Left ventricle myocardium inferior (tissue), 1 donor: ENCODE measurements around the gene TOM1L2. TPM values are rescaled to one million over a fixed set of nuclear protein-coding genes. Genes with fewer than 3 reads are reported as not detected.

Source experiments
- DNase-seq: peaks from one replicate; pipeline ENCODE4 v3.0.0-alpha.2; 2020
- H3K27ac ChIP-seq: fragments of 200-600 bp; replicated peaks from 2 replicates; pipeline ENCODE4 v1.8.0; 2021
- H3K27me3 ChIP-seq: fragments of 200-600 bp; 2 replicates; pipeline ENCODE4 v1.8.0; 2021; ENCODE audit warnings: low read depth
- H3K36me3 ChIP-seq: fragments of 200-600 bp; 2 replicates; pipeline ENCODE4 v1.8.0; 2021
- H3K4me1 ChIP-seq: fragments of 200-600 bp; 2 replicates; pipeline ENCODE4 v1.8.0; 2021
- H3K4me3 ChIP-seq: fragments of 200-600 bp; 2 replicates; pipeline ENCODE4 v1.8.0; 2021; ENCODE audit warnings: mild to moderate bottlenecking, moderate library complexity
- H3K9me3 ChIP-seq: fragments of 200-600 bp; replicated peaks from 2 replicates; pipeline ENCODE4 v1.8.0; 2021
- intact Hi-C: fragments of 100-400 bp; cut with micrococcal nuclease; formaldehyde crosslinking; loops from one replicate; pipeline ENCODE4 v1.11.0; 2022
- total RNA-seq: library from RNA; stranded (reverse); fragmentation: NEBNext Ultra II Directional; extraction: Animal tissue kit (Norgen Biotek cat#: 25700); gene quantifications from one replicate; pipeline ENCODE4 v1.2.1, GENCODE V29; 2021
- TF ChIP-seq, protein P1 (sequence below): fragments of 200-600 bp; IDR thresholded peaks from 2 replicates; pipeline ENCODE4 v1.8.0; 2021; ENCODE audit warnings: antibody characterized with exemption, mild to moderate bottlenecking, borderline replicate concordance
- donor health status: DM: no; HTN: yes; CAD: no; lungs with severe emphysema.

The TOM1L2 gene
- total RNA-seq, 1 donor from 2014 or later, result 284 TPM

DNA sequence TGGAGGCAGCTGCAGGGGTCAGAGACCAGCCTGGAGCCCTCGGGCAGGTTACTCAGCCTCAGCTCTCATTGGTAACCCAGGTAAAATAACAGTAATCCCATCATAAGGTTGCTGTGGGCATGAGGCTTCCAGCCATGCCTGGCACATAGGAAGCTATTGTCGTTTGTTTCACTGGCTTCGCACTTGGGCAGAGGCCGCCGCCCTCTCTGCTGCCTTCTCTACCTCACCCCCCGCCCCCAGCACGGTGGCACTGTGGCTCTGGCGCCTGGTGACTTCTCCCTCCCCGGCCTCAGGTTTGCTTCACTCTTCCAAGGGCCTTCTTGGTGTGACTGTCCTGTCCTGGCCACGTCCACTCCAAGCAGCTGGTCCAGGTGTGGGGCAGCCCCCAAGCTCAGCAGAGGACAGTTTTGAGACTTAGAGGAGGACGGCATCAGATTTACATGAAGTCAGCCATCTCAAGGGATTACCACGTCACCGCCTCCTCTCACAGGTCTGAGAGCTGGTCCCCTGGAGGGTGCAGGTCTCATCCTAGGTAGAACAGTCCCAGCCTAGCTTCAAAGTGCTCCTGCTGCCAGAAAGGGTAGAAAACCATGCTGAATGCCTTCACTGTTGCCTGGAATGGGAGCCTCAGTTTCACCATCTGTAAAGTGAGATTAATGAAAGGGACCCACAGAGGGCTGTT is 170.3 kb downstream of the TOM1L2 start:
- TF ChIP-seq, protein P1, sequence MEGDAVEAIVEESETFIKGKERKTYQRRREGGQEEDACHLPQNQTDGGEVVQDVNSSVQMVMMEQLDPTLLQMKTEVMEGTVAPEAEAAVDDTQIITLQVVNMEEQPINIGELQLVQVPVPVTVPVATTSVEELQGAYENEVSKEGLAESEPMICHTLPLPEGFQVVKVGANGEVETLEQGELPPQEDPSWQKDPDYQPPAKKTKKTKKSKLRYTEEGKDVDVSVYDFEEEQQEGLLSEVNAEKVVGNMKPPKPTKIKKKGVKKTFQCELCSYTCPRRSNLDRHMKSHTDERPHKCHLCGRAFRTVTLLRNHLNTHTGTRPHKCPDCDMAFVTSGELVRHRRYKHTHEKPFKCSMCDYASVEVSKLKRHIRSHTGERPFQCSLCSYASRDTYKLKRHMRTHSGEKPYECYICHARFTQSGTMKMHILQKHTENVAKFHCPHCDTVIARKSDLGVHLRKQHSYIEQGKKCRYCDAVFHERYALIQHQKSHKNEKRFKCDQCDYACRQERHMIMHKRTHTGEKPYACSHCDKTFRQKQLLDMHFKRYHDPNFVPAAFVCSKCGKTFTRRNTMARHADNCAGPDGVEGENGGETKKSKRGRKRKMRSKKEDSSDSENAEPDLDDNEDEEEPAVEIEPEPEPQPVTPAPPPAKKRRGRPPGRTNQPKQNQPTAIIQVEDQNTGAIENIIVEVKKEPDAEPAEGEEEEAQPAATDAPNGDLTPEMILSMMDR, result no peak
- Histone ChIP-seq H3K36me3 (peaks cover 42% of the 10 kb centered on the region), H3K9me3 (no peaks in the 10 kb centered on the region), H3K27me3 (no peaks in the 10 kb centered on the region), H3K4me1 (peaks cover 34% of the 10 kb centered on the region), H3K4me3 (no peak overlapping the region), H3K27ac (no peak overlapping the region)
- intact Hi-C loops, result loop anchor here (5.0 kb wide), 1 partner anchor 50 kb away; no protein-coding TSS in a partner anchor
- no peak for DNase-seq

DNA sequence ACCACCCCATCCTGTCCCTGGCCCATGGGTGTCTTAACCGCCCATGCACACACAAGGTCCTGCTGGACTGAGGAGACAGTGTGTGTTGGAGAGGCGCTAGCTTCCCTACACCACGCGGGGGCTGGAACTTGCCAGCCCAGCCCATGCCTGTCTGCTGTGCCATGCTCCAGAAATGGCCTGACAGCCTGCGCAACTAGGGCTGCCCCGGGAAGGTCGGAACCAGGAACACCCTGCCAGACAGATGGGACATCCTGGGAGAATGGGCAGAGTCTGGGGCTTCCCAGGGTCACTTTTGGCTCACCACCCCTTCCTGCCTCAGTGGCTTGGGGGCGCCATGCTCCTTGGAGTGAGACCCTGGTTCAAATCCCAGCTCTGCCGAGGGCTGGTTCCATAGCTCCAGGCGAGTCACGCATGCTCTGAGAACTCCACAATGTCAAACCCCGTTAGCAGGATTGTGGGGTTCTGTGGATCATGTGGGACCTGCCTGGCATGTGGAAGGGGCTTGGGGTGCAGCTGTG is 171.6 kb downstream of the TOM1L2 start:
- Histone ChIP-seq H3K9me3 (no peaks in the 10 kb centered on the region), H3K27ac (no peak overlapping the region), H3K27me3 (no peaks in the 10 kb centered on the region), H3K4me3 (no peak overlapping the region), H3K4me1 (peaks cover 20% of the 10 kb centered on the region), H3K36me3 (peaks cover 56% of the 10 kb centered on the region)
- intact Hi-C loops, result loop anchor here (5.0 kb wide), 1 partner anchor 52 kb away; no protein-coding TSS in a partner anchor
- no peak for DNase-seq
- TF ChIP-seq, protein P1, result no peak

DNA sequence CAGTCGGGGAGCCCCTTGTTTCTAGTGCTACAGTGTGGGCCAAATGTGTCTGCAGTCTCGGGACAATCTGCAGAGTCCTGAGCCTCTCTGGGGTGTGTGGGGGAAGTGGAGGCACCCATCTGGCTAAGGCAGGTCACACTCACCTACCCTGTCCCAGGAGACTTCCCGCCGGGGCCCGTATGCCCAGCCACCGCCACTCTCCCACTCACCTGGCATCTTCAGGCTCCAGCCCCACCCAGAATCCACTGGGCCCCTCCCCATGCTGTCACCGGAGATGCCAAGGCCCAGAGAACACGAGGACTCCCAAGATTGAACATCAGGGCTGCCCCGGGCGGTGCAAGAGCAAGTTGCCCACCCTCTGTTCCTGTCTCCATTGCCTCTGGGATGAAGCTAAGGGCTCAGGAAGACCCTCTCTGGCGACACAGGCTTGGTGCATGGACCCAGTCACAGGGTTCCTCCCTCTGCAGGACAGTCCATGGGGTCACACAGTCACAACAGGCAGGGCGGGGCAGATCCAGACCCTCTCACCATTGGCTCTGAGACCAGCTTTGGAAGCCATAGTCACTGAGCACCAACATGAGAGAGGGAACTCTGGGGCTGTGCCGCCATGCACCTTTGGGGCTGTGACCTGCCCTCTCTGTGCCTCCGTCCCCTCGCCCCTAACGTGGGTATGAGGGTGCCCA is 173.5 kb downstream of the TOM1L2 start:
- no peak overlapping the region for H3K4me3 ChIP-seq
- intact Hi-C loops, result no loop called here
- peaks cover 23% of the 10 kb centered on the region for H3K4me1 ChIP-seq
- TF ChIP-seq, protein P1, result no peak
- H3K27me3 ChIP-seq, result no peaks in the 10 kb centered on the region
- no peak overlapping the region for H3K27ac ChIP-seq
- no peak for DNase-seq
- no peaks in the 10 kb centered on the region for H3K9me3 ChIP-seq
- peaks cover 66% of the 10 kb centered on the region for H3K36me3 ChIP-seq

DNA sequence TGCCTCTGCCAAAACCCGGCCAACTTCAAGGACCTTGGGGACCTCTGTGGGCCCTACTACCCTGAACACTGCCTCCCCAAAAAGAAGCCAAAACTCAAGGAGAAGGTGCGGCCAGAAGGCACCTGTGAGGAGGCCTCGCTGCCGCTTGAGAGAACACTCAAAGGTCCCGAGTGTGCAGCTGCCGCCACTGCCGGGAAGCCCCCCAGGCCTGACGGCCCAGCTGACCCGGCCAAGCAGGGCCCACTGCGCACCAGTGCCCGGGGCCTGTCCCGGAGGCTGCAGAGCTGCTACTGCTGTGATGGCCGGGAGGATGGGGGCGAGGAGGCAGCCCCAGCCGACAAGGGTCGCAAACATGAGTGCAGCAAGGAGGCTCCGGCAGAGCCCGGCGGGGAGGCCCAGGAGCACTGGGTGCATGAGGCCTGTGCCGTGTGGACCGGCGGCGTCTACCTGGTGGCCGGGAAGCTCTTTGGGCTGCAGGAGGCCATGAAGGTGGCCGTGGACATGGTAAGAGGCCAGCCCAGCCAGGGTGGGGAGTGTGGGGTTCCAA is 174.1 kb downstream of the TOM1L2 start:
- intact Hi-C loops, result no loop called here
- no peak for DNase-seq
- no peaks in the 10 kb centered on the region for H3K9me3 ChIP-seq
- TF ChIP-seq, protein P1, result no peak
- H3K27ac ChIP-seq, result no peak overlapping the region
- H3K4me3 ChIP-seq, result no peak overlapping the region
- H3K36me3 ChIP-seq, result peaks cover 71% of the 10 kb centered on the region
- H3K4me1 ChIP-seq, result peaks cover 29% of the 10 kb centered on the region
- H3K27me3 ChIP-seq, result no peaks in the 10 kb centered on the region

DNA sequence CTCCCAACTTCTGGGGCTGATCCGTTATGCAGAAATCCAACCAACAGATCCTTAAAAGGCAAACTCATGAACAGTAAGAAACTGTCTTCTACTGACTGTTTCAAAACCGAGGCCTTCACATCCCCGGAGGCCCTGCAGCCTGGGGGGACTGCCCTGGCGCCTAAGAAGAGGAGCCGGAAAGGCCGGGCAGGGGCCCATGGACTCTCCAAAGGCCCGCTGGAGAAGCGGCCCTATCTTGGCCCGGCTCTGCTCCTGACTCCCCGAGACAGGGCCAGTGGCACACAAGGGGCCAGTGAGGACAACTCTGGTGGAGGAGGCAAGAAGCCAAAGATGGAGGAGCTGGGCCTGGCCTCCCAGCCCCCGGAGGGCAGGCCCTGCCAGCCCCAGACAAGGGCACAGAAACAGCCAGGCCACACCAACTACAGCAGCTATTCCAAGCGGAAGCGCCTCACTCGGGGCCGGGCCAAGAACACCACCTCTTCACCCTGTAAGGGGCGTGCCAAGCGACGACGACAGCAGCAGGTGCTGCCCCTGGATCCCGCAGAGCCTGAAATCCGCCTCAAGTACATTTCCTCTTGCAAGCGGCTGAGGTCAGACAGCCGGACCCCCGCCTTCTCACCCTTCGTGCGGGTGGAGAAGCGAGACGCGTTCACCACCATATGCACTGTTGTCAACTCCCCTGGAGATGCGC is 174.9 kb downstream of the TOM1L2 start:
- Histone ChIP-seq H3K9me3 (no peaks in the 10 kb centered on the region), H3K27me3 (no peaks in the 10 kb centered on the region), H3K36me3 (peaks cover 72% of the 10 kb centered on the region), H3K4me1 (peaks cover 37% of the 10 kb centered on the region), H3K27ac (no peak overlapping the region), H3K4me3 (no peak overlapping the region)
- no peak for DNase-seq
- TF ChIP-seq, protein P1, result no peak
- intact Hi-C loops, result no loop called here
